B cell (primary cell): Measurements from ENCODE around the gene MORN1. TPM values are rescaled to one million over a fixed set of nuclear protein-coding genes. Genes with fewer than 3 reads are reported as not detected.

Source experiments
- ATAC-seq: fragments of 200-7000 bp; cut with Tn5 transposase; one replicate; pipeline ENCODE4 v1.10.0; 2021; ENCODE audit warnings: low read depth, mild to moderate bottlenecking, moderate number of reproducible peaks, moderate library complexity
- CTCF ChIA-PET: fragments of 350-600 bp; sonication (Branson Sonifier 250); formaldehyde crosslinking; loops from one replicate; lab custom pipeline; 2021; ENCODE audit warnings: antibody characterized with exemption, inconsistent platforms; lab: Charles Lee
- POLR2A ChIA-PET: fragments of 350-600 bp; sonication (Branson Sonifier 250); formaldehyde crosslinking; loops from one replicate; lab custom pipeline; 2021; ENCODE audit warnings: antibody characterized with exemption; lab: Charles Lee
- DNase-seq: peaks from one replicate; pipeline ENCODE4 v3.0.0; 2013
- H2AFZ ChIP-seq: 2 replicates; pipeline ENCODE4 v1.6.1; 2012; ENCODE audit warnings: mild to moderate bottlenecking, low read depth, low read length; ENCODE audit not compliant: insufficient read depth, poor library complexity, severe bottlenecking
- H3K27ac ChIP-seq, 2 donors: 1 replicate in 1 of 2; 2 replicates in 1 of 2; pipeline ENCODE4 v1.5.1; 2012 to 2013; ENCODE audit warnings: low read length in 2 of 2, mild to moderate bottlenecking in 2 of 2, moderate library complexity in 1 of 2
- H3K27me3 ChIP-seq, 4 experiments: fragments of 200-600 bp in 1 of 4; sonication (generic) in 1 of 4; replicated peaks in 1 of 4; 1 replicate in 2 of 4; 2 replicates in 2 of 4; pipeline versions ENCODE4 v1.6.1 to v1.7.0; 2013 to 2016; ENCODE audit warnings: low read length in 3 of 4, mild to moderate bottlenecking in 2 of 4, mixed read lengths in 1 of 4, moderate library complexity in 1 of 4; ENCODE audit not compliant: insufficient read depth in 4 of 4, control insufficient read depth in 3 of 4; ENCODE audit errors: control extremely low read depth in 1 of 4
- H3K36me3 ChIP-seq, 2 experiments: replicated peaks in 1 of 2; 1 replicate in 1 of 2; 2 replicates in 1 of 2; pipeline versions ENCODE4 v1.6.1 to v1.7.1; 2013; ENCODE audit warnings: low read length in 1 of 2; ENCODE audit not compliant: insufficient read depth in 2 of 2, control insufficient read depth in 1 of 2; ENCODE audit errors: control extremely low read depth in 1 of 2, extremely low read depth in 1 of 2
- H3K4me1 ChIP-seq, 2 donors: fragments of 200-600 bp in 1 of 2; sonication (generic) in 1 of 2; 1 replicate in 1 of 2; 2 replicates in 1 of 2; pipeline versions ENCODE4 v1.5.1 to v1.6.1; 2013 to 2017; ENCODE audit warnings: low read length in 2 of 2; ENCODE audit not compliant: control insufficient read depth in 2 of 2, insufficient read depth in 2 of 2
- H3K4me2 ChIP-seq: replicated peaks from 2 replicates; pipeline ENCODE3; 2012; ENCODE audit warnings: mild to moderate bottlenecking, low read depth, low read length; ENCODE audit not compliant: poor library complexity, severe bottlenecking
- H3K4me3 ChIP-seq, 5 experiments: fragments of 200-600 bp in 1 of 5; sonication (generic) in 1 of 5; 1 replicate in 3 of 5; 2 replicates in 2 of 5; pipeline versions ENCODE4 v1.5.1 to v1.7.0; 2011 to 2016; ENCODE audit warnings: low read length in 4 of 5, mild to moderate bottlenecking in 4 of 5, low read depth in 2 of 5, control low read depth in 1 of 5, moderate library complexity in 1 of 5; ENCODE audit not compliant: insufficient read depth in 1 of 5; ENCODE audit errors: control extremely low read depth in 1 of 5, extremely low read depth in 1 of 5
- H3K79me2 ChIP-seq: fragments of 200-600 bp; sonication (generic); one replicate; pipeline ENCODE4 v1.6.0; 2016; ENCODE audit warnings: low read length; ENCODE audit not compliant: control insufficient read depth, insufficient read depth
- H3K9ac ChIP-seq: fragments of 200-600 bp; sonication (generic); 2 replicates; pipeline ENCODE4 v1.6.1; 2017; ENCODE audit warnings: mild to moderate bottlenecking, low read length, moderate library complexity
- H3K9me3 ChIP-seq, 3 donors: one replicate each; pipeline versions ENCODE4 v1.6.1 to v1.7.1; 2013; ENCODE audit warnings: low read length in 2 of 3; ENCODE audit not compliant: control insufficient read depth in 2 of 3, insufficient read depth in 1 of 3; ENCODE audit errors: control extremely low read depth in 1 of 3
- H4K20me1 ChIP-seq: 2 replicates; pipeline ENCODE4 v1.6.0; 2012; ENCODE audit warnings: mild to moderate bottlenecking, low read length; ENCODE audit not compliant: insufficient read depth, control insufficient read depth, poor library complexity, severe bottlenecking
- H3K27ac Mint-ChIP-seq: one replicate; pipeline ENCODE4 v1.8.0; 2021; ENCODE audit warnings: mixed read lengths
- H3K27me3 Mint-ChIP-seq: one replicate; pipeline ENCODE4 v1.8.0; 2021; ENCODE audit warnings: mixed read lengths
- H3K4me1 Mint-ChIP-seq: one replicate; pipeline ENCODE4 v1.8.0; 2021; ENCODE audit warnings: mixed read lengths
- H3K4me3 Mint-ChIP-seq: one replicate; pipeline ENCODE4 v1.8.0; 2021; ENCODE audit warnings: mixed read lengths
- H3K9me3 Mint-ChIP-seq: one replicate; pipeline ENCODE4 v1.8.0; 2022; ENCODE audit warnings: mixed read lengths; ENCODE audit not compliant: insufficient read depth
- CTCF ChIP-seq: fragments of 200-600 bp; IDR thresholded peaks from one replicate; pipeline ENCODE4 v1.8.0; 2022; ENCODE audit warnings: antibody characterized with exemption, mild to moderate bottlenecking
- EZH2 ChIP-seq: IDR thresholded peaks from 2 replicates; pipeline ENCODE4 v1.6.1; 2012; ENCODE audit warnings: borderline replicate concordance, low read depth, mild to moderate bottlenecking, moderate library complexity, low read length; ENCODE audit not compliant: insufficient read depth, poor library complexity, severe bottlenecking
- WGBS: methylation state at CpG from one replicate; pipeline ENCODE4 v1.1.5; 2013; ENCODE audit warnings: missing lambda C conversion rate; ENCODE audit not compliant: insufficient coverage; 5-methylcytosine and 5-hydroxymethylcytosine counted together
- intact Hi-C: fragments of 100-400 bp; cut with micrococcal nuclease; formaldehyde crosslinking; loops from one replicate; pipeline ENCODE4 v1.10.0; 2022
- polyA plus RNA-seq: library from polyadenylated mRNA; depleted of rRNA; stranded (reverse); fragments of >200 nt; gene quantifications from 2 replicates; pipeline ENCODE4 v1.2.3, GENCODE V29; 2012
- total RNA-seq, 2 donors: library from RNA; stranded (reverse); fragments of 120-200 nt in 1 of 2; gene quantifications; 1 replicate in 1 of 2; 2 replicates in 1 of 2; pipeline versions ENCODE4 v1.2.3 to v1.2.4, GENCODE V29; 2013 to 2022

The MORN1 gene
- total and polyA plus RNA-seq, 2 donors (not counting 1 experiment from before 2014, with no cell fraction given) = 10.2 to 32.6 TPM

DNA sequence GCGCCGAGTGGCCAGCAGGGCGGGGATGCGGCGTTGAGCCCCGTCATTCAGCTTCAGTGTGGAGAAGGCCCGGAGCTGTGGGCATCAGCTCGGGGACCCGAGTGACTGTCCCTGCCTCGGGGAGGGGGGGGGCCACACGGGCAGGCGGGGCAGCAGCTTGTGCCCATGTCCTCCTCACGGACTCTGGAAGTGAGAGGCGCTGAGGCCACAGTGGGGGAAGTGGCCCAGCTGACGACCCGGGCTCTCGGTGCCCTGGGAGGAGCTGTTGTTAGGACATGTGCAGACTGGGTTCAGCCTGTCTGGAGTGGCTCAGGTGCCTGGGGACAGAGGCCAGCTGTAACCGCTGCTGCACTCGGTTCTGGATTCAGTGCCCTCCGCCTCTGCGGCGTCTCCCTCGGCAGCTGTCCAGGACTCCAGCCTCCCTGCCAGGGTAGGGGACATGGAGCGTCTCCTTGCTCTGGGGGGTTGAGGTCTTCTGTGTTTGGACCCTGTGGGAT lies 92.2 kb downstream of the MORN1 start:
- Histone ChIP-seq H3K9ac (peak overlapping the region; percentile 90), H3K4me3 (peak overlapping the region in 1 of 5 experiments; percentile 51), H3K27ac (peak overlapping the region; percentile 99), H3K36me3 (peaks cover 0 to 18% of the 10 kb centered on the region in 2 experiments), H3K27me3 (no peaks in the 10 kb centered on the region), H3K4me2 (peak overlapping the region; percentile 94), H4K20me1 (peaks cover 22% of the 10 kb centered on the region), H2AFZ (no peak overlapping the region), H3K4me1 (peaks cover 49 to 69% of the 10 kb centered on the region in 2 donors), H3K9me3 (no peaks in the 10 kb centered on the region), H3K79me2 (peaks cover 88% of the 10 kb centered on the region)
- TF ChIP-seq CTCF (no peak), EZH2 (no peak)
- ChIA-PET CTCF (interaction anchor here (0.9 to 2.9 kb wide), 8 partner anchors 12 to 104 kb away, joined by 3 to 27 read pairs (median 3); no protein-coding TSS in a partner anchor), POLR2A (interaction anchor here (0.6 to 4.4 kb wide), 3 partner anchors 13 to 1132 kb away, joined by 5 to 30 read pairs (median 19); no protein-coding TSS in a partner anchor)
- H3K27me3 Mint-ChIP-seq = no peaks in the 10 kb centered on the region
- WGBS = 80% methylated on average over 20 of the region's 24 CpGs
- H3K4me3 Mint-ChIP-seq = peak overlapping the region; percentile 57
- H3K4me1 Mint-ChIP-seq = peaks cover 71% of the 10 kb centered on the region
- no peaks in the 10 kb centered on the region for H3K9me3 Mint-ChIP-seq
- intact Hi-C loops = no loop called here
- ATAC-seq (no peak), DNase-seq (no peak)
- peak overlapping the region; percentile 99 for H3K27ac Mint-ChIP-seq

DNA sequence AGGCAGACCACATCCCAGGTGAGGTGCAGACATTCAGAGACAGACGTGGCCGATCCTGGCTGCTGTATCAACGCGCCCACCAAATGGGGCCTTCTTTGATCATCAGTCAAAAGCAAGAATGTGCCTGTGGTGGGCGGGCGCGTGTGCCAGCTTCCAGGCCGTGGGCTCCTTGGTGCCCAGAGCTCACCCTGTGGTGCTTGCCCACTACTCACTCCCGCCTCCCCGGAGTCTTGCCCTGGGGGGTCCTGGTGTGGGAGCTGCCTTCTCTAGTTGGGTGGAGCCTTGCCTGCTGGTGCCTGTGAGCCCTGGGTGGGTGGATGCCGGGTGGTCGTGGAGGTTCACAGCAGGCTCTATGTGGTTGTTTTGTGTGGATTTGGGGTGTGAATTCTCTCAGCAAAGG lies 92.7 kb downstream of the MORN1 start:
- peaks cover 27% of the 10 kb centered on the region for H4K20me1 ChIP-seq

More for the DNA sequence above, 92.7 kb downstream of the MORN1 start:
- H3K9ac ChIP-seq = no peak overlapping the region
- WGBS = 98% methylated on average over 12 of the region's 12 CpGs
- Mint-ChIP-seq H3K9me3 (no peaks in the 10 kb centered on the region), H3K4me1 (peaks cover 76% of the 10 kb centered on the region), H3K27ac (peak overlapping the region; percentile 80), H3K4me3 (peak overlapping the region; percentile 52), H3K27me3 (no peaks in the 10 kb centered on the region)
- peaks cover 0 to 16% of the 10 kb centered on the region in 2 experiments for H3K36me3 ChIP-seq
- intact Hi-C loops = no loop called here
- ChIA-PET CTCF (interaction anchor here (0.9 to 2.9 kb wide), 5 partner anchors 17 to 104 kb away, joined by 3 to 27 read pairs (median 3); no protein-coding TSS in a partner anchor), POLR2A (interaction anchor here (4.4 kb wide), 1 partner anchor 69 kb away, joined by 30 read pairs; no protein-coding TSS in a partner anchor)
- no peaks in the 10 kb centered on the region for H3K27me3 ChIP-seq
- TF ChIP-seq CTCF = no peak
- TF ChIP-seq EZH2 = no peak
- ATAC-seq (no peak), DNase-seq (no peak)
- H2AFZ ChIP-seq = no peak overlapping the region
- H3K79me2 ChIP-seq = peaks cover 88% of the 10 kb centered on the region
- no peak overlapping the region for H3K4me3 ChIP-seq
- H3K4me2 ChIP-seq = peak overlapping the region; percentile 94
- H3K9me3 ChIP-seq = no peaks in the 10 kb centered on the region
- H3K4me1 ChIP-seq = peaks cover 54 to 74% of the 10 kb centered on the region in 2 donors
- peak overlapping the region in 1 of 2 donors; percentile 99 for H3K27ac ChIP-seq
